Neural progenitor cell (in vitro differentiated cells): Measurements from ENCODE around the gene NCKAP1. TPM values are rescaled to one million over a fixed set of nuclear protein-coding genes. Genes with fewer than 3 reads are reported as not detected.

ENCODE experiments used
- DNase-seq: peaks from one replicate; pipeline ENCODE4 v3.0.0-alpha.2; 2016; ENCODE audit warnings: low spot score
- H2AFZ ChIP-seq: fragments of 200-600 bp; sonication (generic); replicated peaks from 2 replicates; pipeline ENCODE4 v1.6.1; 2016; ENCODE audit warnings: antibody characterized with exemption
- H3F3A ChIP-seq: fragments of 200-600 bp; sonication (generic); 2 replicates; pipeline ENCODE4 v1.6.1; 2016; ENCODE audit warnings: antibody characterized with exemption, low read depth
- H3K27ac ChIP-seq: fragments of 200-600 bp; sonication (generic); 2 replicates; pipeline ENCODE4 v1.5.1; 2016; ENCODE audit warnings: mild to moderate bottlenecking
- H3K27me3 ChIP-seq: fragments of 200-600 bp; sonication (generic); 2 replicates; pipeline ENCODE4 v1.6.1; 2016; ENCODE audit warnings: mild to moderate bottlenecking, moderate library complexity
- H3K36me3 ChIP-seq: fragments of 200-600 bp; sonication (generic); 2 replicates; pipeline ENCODE4 v1.5.1; 2016
- H3K4me1 ChIP-seq: fragments of 200-600 bp; sonication (generic); 2 replicates; pipeline ENCODE4 v1.6.1; 2016; ENCODE audit warnings: mixed run types
- H3K4me2 ChIP-seq: fragments of 200-600 bp; sonication (generic); 2 replicates; pipeline ENCODE4 v1.6.1; 2016
- H3K4me3 ChIP-seq: fragments of 200-600 bp; sonication (generic); 2 replicates; pipeline ENCODE4 v1.5.1; 2016
- H3K79me2 ChIP-seq: fragments of 200-600 bp; sonication (generic); 2 replicates; pipeline ENCODE4 v1.6.1; 2016; ENCODE audit warnings: low read depth
- H3K9ac ChIP-seq: fragments of 200-600 bp; sonication (generic); 2 replicates; pipeline ENCODE4 v1.6.1; 2016
- H3K9me3 ChIP-seq: fragments of 200-600 bp; sonication (generic); 2 replicates; pipeline ENCODE4 v1.5.1; 2016; ENCODE audit warnings: low read depth
- H4K20me1 ChIP-seq: fragments of 200-600 bp; sonication (generic); 2 replicates; pipeline ENCODE4 v1.6.1; 2016; ENCODE audit warnings: low read depth
- H3K27ac Mint-ChIP-seq: 3 replicates; pipeline ENCODE4 v1.8.0; 2021; ENCODE audit warnings: mixed read lengths
- H3K27me3 Mint-ChIP-seq: 2 replicates; pipeline ENCODE4 v1.8.0; 2022; ENCODE audit warnings: low read depth, mild to moderate bottlenecking, inconsistent platforms, moderate library complexity, mixed read lengths; ENCODE audit not compliant: insufficient read depth
- H3K36me3 Mint-ChIP-seq: 3 replicates; pipeline ENCODE4 v1.8.0; 2021; ENCODE audit warnings: mixed read lengths
- H3K4me1 Mint-ChIP-seq: 3 replicates; pipeline ENCODE4 v1.8.0; 2021; ENCODE audit warnings: mixed read lengths
- H3K4me3 Mint-ChIP-seq: 3 replicates; pipeline ENCODE4 v1.8.0; 2021; ENCODE audit warnings: mild to moderate bottlenecking, moderate library complexity, mixed read lengths
- H3K9me3 Mint-ChIP-seq: 3 replicates; pipeline ENCODE4 v1.8.0; 2020; ENCODE audit warnings: mixed read lengths
- EZH2 ChIP-seq: fragments of 200-600 bp; sonication (generic); IDR thresholded peaks from 2 replicates; pipeline ENCODE4 v1.6.1; 2017; ENCODE audit warnings: antibody characterized with exemption, mild to moderate bottlenecking, moderate library complexity
- EZH2phosphoT487 ChIP-seq: fragments of 200-600 bp; sonication (generic); IDR thresholded peaks from 2 replicates; pipeline ENCODE4 v1.6.1; 2017; ENCODE audit warnings: antibody characterized with exemption
- total RNA-seq: library from RNA; depleted of rRNA; stranded (reverse); fragments of >200 nt; gene quantifications from 2 replicates; pipeline ENCODE4 v1.2.3, GENCODE V29; 2015; ENCODE audit warnings: low replicate concordance
- TF ChIP-seq, protein P1 (sequence below): fragments of 200-600 bp; sonication (generic); IDR thresholded peaks from 2 replicates; pipeline ENCODE4 v1.5.1; 2017; ENCODE audit warnings: antibody characterized with exemption, mild to moderate bottlenecking

NCKAP1 gene
- total RNA-seq, 1 donor from 2014 or later: 164 TPM

DNA sequence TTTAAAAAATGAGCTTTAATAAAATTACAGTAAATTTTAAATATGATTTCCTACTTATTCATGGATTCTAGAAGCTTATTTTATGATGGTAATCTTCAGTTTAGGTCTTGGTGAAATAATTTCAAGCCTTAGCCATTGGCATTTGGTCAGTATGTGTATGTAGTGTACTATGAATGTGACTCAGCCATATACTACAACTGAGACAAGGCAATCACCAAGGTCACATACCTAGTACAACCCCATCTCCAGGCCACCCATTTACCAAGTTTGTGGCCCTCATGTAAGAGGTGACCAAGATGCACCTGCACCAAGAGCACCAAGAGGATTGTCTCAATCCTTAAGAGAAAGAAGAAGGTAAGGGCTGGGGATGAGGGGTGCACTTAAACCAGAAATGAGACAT is 117.0 kb downstream of the NCKAP1 start:
- Histone ChIP-seq H3K9me3 (no peaks in the 10 kb centered on the region), H4K20me1 (no peaks in the 10 kb centered on the region), H3K27me3 (no peaks in the 10 kb centered on the region), H3K4me3 (no peak overlapping the region), H3K9ac (no peak overlapping the region), H3K36me3 (peaks cover 18% of the 10 kb centered on the region), H3K27ac (no peak overlapping the region), H3K4me2 (no peak overlapping the region), H3K79me2 (no peaks in the 10 kb centered on the region), H3K4me1 (no peaks in the 10 kb centered on the region), H3F3A (peaks cover 2% of the 10 kb centered on the region), H2AFZ (no peak overlapping the region)
- Mint-ChIP-seq H3K27ac (no peak overlapping the region), H3K4me1 (peaks cover 6% of the 10 kb centered on the region), H3K27me3 (peaks cover 3% of the 10 kb centered on the region), H3K36me3 (peaks cover 56% of the 10 kb centered on the region), H3K9me3 (no peaks in the 10 kb centered on the region), H3K4me3 (no peak overlapping the region)
- TF ChIP-seq EZH2phosphoT487 (no peak), EZH2 (no peak)
- TF ChIP-seq, protein P1, sequence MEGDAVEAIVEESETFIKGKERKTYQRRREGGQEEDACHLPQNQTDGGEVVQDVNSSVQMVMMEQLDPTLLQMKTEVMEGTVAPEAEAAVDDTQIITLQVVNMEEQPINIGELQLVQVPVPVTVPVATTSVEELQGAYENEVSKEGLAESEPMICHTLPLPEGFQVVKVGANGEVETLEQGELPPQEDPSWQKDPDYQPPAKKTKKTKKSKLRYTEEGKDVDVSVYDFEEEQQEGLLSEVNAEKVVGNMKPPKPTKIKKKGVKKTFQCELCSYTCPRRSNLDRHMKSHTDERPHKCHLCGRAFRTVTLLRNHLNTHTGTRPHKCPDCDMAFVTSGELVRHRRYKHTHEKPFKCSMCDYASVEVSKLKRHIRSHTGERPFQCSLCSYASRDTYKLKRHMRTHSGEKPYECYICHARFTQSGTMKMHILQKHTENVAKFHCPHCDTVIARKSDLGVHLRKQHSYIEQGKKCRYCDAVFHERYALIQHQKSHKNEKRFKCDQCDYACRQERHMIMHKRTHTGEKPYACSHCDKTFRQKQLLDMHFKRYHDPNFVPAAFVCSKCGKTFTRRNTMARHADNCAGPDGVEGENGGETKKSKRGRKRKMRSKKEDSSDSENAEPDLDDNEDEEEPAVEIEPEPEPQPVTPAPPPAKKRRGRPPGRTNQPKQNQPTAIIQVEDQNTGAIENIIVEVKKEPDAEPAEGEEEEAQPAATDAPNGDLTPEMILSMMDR: no peak
- DNase-seq: no peak

DNA sequence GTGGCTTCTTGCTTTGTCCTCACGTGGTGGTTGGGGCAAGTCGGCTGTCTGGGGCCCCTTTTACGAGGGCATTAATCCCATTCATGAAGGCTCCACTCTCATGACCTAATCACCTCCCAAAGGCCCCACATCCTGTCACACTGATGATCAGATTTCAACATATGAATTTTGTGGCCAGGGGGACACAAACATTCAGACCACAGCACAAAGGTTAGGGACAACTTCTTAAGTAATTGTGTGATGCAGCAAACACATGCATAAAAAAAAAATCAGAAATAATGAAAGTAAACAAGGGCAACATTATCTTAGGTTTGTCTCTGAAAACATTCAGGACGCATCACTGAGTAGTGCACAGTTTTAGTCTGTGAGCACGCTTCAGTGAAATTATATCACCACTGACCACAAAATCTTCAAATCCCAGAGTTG is 117.6 kb downstream of the NCKAP1 start:
- Mint-ChIP-seq H3K9me3 (no peaks in the 10 kb centered on the region), H3K27me3 (peaks cover 3% of the 10 kb centered on the region), H3K27ac (no peak overlapping the region), H3K36me3 (peaks cover 55% of the 10 kb centered on the region), H3K4me3 (no peak overlapping the region), H3K4me1 (peaks cover 9% of the 10 kb centered on the region)
- H3K27me3 ChIP-seq: no peaks in the 10 kb centered on the region
- no peak overlapping the region for H3K4me3 ChIP-seq
- no peak overlapping the region for H3K4me2 ChIP-seq
- H3F3A ChIP-seq: no peaks in the 10 kb centered on the region
- no peak overlapping the region for H2AFZ ChIP-seq
- H3K9ac ChIP-seq: no peak overlapping the region
- H3K79me2 ChIP-seq: no peaks in the 10 kb centered on the region
- no peak for TF ChIP-seq EZH2phosphoT487
- TF ChIP-seq, protein P1: no peak
- TF ChIP-seq EZH2: no peak
- H3K4me1 ChIP-seq: no peaks in the 10 kb centered on the region
- H3K9me3 ChIP-seq: no peaks in the 10 kb centered on the region
- H3K36me3 ChIP-seq: peaks cover 13% of the 10 kb centered on the region
- no peak for DNase-seq
- H3K27ac ChIP-seq: no peak overlapping the region
- H4K20me1 ChIP-seq: no peaks in the 10 kb centered on the region

DNA sequence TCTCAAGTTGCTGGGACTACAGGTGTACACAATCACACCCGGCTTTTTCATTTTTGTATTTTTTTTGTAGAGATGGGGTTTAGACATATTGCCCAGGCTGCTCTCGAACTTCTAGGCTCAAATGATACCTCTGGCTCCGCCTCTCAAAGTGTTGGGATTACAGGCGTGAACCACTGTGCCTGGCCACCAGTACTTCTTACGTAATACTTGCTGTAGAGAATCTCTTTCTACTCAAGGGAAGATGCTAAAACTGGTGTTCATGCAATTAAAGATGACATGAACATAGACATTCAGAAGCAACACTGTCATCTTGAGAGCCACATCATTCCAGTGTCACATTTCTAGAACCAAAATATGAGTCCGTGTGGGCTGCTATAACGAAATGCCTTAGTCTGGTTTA is 118.2 kb downstream of the NCKAP1 start:
- no peak for DNase-seq
- peaks cover 59% of the 10 kb centered on the region for H3K36me3 Mint-ChIP-seq

More for the DNA sequence above, 118.2 kb downstream of the NCKAP1 start:
- H4K20me1 ChIP-seq: no peaks in the 10 kb centered on the region
- no peak overlapping the region for H2AFZ ChIP-seq
- no peak overlapping the region for H3K4me3 Mint-ChIP-seq
- no peaks in the 10 kb centered on the region for H3K9me3 Mint-ChIP-seq
- no peaks in the 10 kb centered on the region for H3F3A ChIP-seq
- H3K27ac Mint-ChIP-seq: no peak overlapping the region
- H3K27me3 Mint-ChIP-seq: peaks cover 3% of the 10 kb centered on the region
- H3K27ac ChIP-seq: no peak overlapping the region
- H3K9me3 ChIP-seq: no peaks in the 10 kb centered on the region
- no peak overlapping the region for H3K4me2 ChIP-seq
- peaks cover 7% of the 10 kb centered on the region for H3K36me3 ChIP-seq
- TF ChIP-seq, protein P1: no peak
- no peak for TF ChIP-seq EZH2phosphoT487
- TF ChIP-seq EZH2: no peak
- no peak overlapping the region for H3K4me3 ChIP-seq
- H3K27me3 ChIP-seq: no peaks in the 10 kb centered on the region
- no peak overlapping the region for H3K9ac ChIP-seq
- H3K4me1 ChIP-seq: no peaks in the 10 kb centered on the region
- H3K79me2 ChIP-seq: no peaks in the 10 kb centered on the region
- H3K4me1 Mint-ChIP-seq: peaks cover 13% of the 10 kb centered on the region
